ENCODE data around the gene ATF1. TPM values are rescaled to one million over a fixed set of nuclear protein-coding genes. Genes with fewer than 3 reads are reported as not detected.
"Not testable (repeated sequence)": the region's sequence is repeated elsewhere in the genome, so short reads cannot be mapped to it uniquely, and the experiment has no call there.

ATF1 gene
- total RNA-seq, 1 donor from 2014 or later: 7.1 TPM

DNA sequence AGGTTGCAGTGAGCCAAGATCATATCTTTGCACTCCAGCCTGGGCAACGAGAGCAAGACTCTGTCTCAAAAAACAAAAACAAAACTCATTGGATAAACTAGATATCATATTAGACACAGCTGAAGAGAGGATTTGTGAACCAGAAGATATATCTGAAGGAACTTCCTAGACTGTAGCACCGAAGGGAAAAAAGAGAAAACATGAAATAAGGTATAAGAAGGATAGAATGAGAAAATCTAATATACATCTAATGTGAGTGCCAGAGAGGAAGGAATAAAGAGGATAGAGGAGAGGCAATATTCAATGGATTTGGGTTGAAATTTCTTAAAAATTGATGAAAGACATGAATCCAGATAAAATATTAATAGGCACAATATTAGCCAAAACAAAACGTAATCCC lies 101.4 kb downstream of the ATF1 start:
- DNase-seq: no peak
- peaks cover 18% of the 10 kb centered on the region for H3K36me3 Mint-ChIP-seq (ENCODE audit: unreplicated experiment)
- TF ChIP-seq, protein P1, sequence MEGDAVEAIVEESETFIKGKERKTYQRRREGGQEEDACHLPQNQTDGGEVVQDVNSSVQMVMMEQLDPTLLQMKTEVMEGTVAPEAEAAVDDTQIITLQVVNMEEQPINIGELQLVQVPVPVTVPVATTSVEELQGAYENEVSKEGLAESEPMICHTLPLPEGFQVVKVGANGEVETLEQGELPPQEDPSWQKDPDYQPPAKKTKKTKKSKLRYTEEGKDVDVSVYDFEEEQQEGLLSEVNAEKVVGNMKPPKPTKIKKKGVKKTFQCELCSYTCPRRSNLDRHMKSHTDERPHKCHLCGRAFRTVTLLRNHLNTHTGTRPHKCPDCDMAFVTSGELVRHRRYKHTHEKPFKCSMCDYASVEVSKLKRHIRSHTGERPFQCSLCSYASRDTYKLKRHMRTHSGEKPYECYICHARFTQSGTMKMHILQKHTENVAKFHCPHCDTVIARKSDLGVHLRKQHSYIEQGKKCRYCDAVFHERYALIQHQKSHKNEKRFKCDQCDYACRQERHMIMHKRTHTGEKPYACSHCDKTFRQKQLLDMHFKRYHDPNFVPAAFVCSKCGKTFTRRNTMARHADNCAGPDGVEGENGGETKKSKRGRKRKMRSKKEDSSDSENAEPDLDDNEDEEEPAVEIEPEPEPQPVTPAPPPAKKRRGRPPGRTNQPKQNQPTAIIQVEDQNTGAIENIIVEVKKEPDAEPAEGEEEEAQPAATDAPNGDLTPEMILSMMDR (IDR thresholded peaks at IDR 0.05; ENCODE audit: partially characterized antibody, unreplicated experiment): no peak
- no peaks in the 10 kb centered on the region for H3K4me1 Mint-ChIP-seq (ENCODE audit: low read depth, unreplicated experiment)
- H3K27me3 Mint-ChIP-seq (ENCODE audit: unreplicated experiment): no peaks in the 10 kb centered on the region
- H3K27ac Mint-ChIP-seq (ENCODE audit: unreplicated experiment): no peak overlapping the region
- peaks cover 4% of the 10 kb centered on the region for H3K9me3 Mint-ChIP-seq (ENCODE audit: unreplicated experiment)
- no peak overlapping the region for H3K4me3 Mint-ChIP-seq (ENCODE audit: unreplicated experiment)

DNA sequence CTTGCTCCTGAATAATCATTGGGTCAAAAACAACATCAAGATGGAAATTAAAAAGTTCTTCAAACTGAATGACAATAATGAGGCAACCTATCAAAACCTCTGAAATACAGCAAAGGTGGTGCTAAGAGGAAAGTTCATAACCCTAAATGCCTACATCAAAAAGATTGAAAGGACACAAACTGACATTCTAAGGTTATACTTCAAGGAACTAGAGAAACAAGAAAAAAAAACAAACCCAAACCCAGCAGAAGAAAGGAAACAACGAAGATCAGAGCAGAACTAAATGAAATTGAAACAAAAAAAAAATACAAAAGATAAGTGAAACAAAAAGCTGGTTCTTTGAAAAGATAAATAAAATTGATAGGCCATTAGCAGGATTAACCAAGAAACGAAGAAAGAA lies 105.0 kb downstream of the ATF1 start:
- peaks cover 18% of the 10 kb centered on the region for H3K36me3 Mint-ChIP-seq (ENCODE audit: unreplicated experiment)
- H3K27ac Mint-ChIP-seq (ENCODE audit: unreplicated experiment); H3K9me3 Mint-ChIP-seq (ENCODE audit: unreplicated experiment); DNase-seq; H3K27me3 Mint-ChIP-seq (ENCODE audit: unreplicated experiment); H3K4me3 Mint-ChIP-seq (ENCODE audit: unreplicated experiment); H3K4me1 Mint-ChIP-seq (ENCODE audit: low read depth, unreplicated experiment): not testable (repeated sequence)

Other genes with a start within 250 kb of the ATF1 start
- not detected for gene TMPRSS12, start 78.8 kb downstream of the ATF1 start, total RNA-seq (ENCODE audit: unreplicated experiment)
- gene HIGD1C, start 188.4 kb downstream of the ATF1 start, total RNA-seq (ENCODE audit: unreplicated experiment): not detected